ENCODE data around the gene LMO7.

LMO7 gene

GRCh38 chr13:75906315-75906714, 270.2 kb downstream of the LMO7 start:
- no peak for DNase-seq

- DNase-seq = no peak
Measured at GRCh38 chr13:75907044-75907443, 270.9 kb downstream of the LMO7 start.

- DNase-seq = no peak
Measured at GRCh38 chr13:75908141-75908540, 272.0 kb downstream of the LMO7 start.

Measured in KG1 (cell line).